HEK293T (cell line): ENCODE data around the gene PRKCB.

Experiments
- CTCF ChIA-PET: fragments of 350-600 bp; formaldehyde crosslinking; extraction: SDS; loops from one replicate; lab custom pipeline; 2021; ENCODE audit warnings: antibody characterized with exemption, inconsistent platforms; lab: Yijun Ruan, JAX
- POLR2A ChIA-PET: fragments of 350-600 bp; formaldehyde crosslinking; extraction: SDS; loops from one replicate; lab custom pipeline; 2020; ENCODE audit warnings: antibody characterized with exemption, inconsistent platforms; lab: Yijun Ruan, JAX
- DNase-seq: peaks from one replicate; pipeline ENCODE4 v3.0.0; 2012; ENCODE audit warnings: mixed read lengths; ENCODE audit errors: extremely low spot score
- ARNT ChIP-seq: fragments of 450-650 bp; IDR thresholded peaks from 2 replicates; pipeline ENCODE4 v1.6.1; 2017; ENCODE audit warnings: mild to moderate bottlenecking
- BHLHE40 ChIP-seq: fragments of 450-650 bp; IDR thresholded peaks from 2 replicates; pipeline ENCODE4 v1.6.1; 2016; ENCODE audit warnings: mild to moderate bottlenecking, moderate library complexity, borderline replicate concordance
- CTBP1 ChIP-seq: fragments of 450-650 bp; IDR thresholded peaks from 2 replicates; pipeline ENCODE4 v1.6.1; 2016; ENCODE audit warnings: borderline replicate concordance
- ELF4 ChIP-seq: fragments of 450-650 bp; IDR thresholded peaks from 2 replicates; pipeline ENCODE4 v1.6.1; 2017; ENCODE audit warnings: antibody characterized with exemption
- FOXA1 ChIP-seq: fragments of 450-650 bp; IDR thresholded peaks from 2 replicates; pipeline ENCODE4 v1.6.1; 2016; ENCODE audit warnings: mild to moderate bottlenecking
- FOXK2 ChIP-seq: fragments of 450-650 bp; IDR thresholded peaks from 2 replicates; pipeline ENCODE4 v1.6.1; 2016; ENCODE audit warnings: mild to moderate bottlenecking
- FOXM1 ChIP-seq: fragments of 450-650 bp; IDR thresholded peaks from 2 replicates; pipeline ENCODE4 v1.6.1; 2017; ENCODE audit warnings: mild to moderate bottlenecking, borderline replicate concordance
- HDGF ChIP-seq: fragments of 450-650 bp; IDR thresholded peaks from 2 replicates; pipeline ENCODE4 v1.6.1; 2017; ENCODE audit warnings: antibody characterized with exemption, borderline replicate concordance
- L3MBTL2 ChIP-seq: fragments of 450-650 bp; conservative IDR thresholded peaks from 2 replicates; pipeline ENCODE4 v1.6.1; 2016; ENCODE audit warnings: mild to moderate bottlenecking
- LEF1 ChIP-seq: fragments of 450-650 bp; IDR thresholded peaks from 2 replicates; pipeline ENCODE4 v1.6.1; 2017; ENCODE audit warnings: mild to moderate bottlenecking, borderline replicate concordance
- NFRKB ChIP-seq: fragments of 450-650 bp; IDR thresholded peaks from 2 replicates; pipeline ENCODE4 v1.6.1; 2016; ENCODE audit warnings: mild to moderate bottlenecking, moderate library complexity
- PKNOX1 ChIP-seq: fragments of 450-650 bp; IDR thresholded peaks from 2 replicates; pipeline ENCODE4 v1.6.1; 2016
- SP1 ChIP-seq: fragments of 450-650 bp; IDR thresholded peaks from 2 replicates; pipeline ENCODE4 v1.6.1; 2017
- SUZ12 ChIP-seq: fragments of 450-650 bp; IDR thresholded peaks from 2 replicates; pipeline ENCODE4 v1.6.1; 2016; ENCODE audit warnings: mild to moderate bottlenecking
- TARDBP ChIP-seq: fragments of 450-650 bp; IDR thresholded peaks from 2 replicates; pipeline ENCODE4 v1.6.1; 2016
- ZNF384 ChIP-seq: fragments of 450-650 bp; IDR thresholded peaks from 2 replicates; pipeline ENCODE4 v1.6.1; 2016

The PRKCB gene

GRCh38 chr16:24113115-24113745 is 277.4 kb downstream of the PRKCB start:
- CTCF ChIA-PET, result no interaction called here
- TF ChIP-seq CTBP1 (no peak), L3MBTL2 (no peak), PKNOX1 (no peak), FOXM1 (no peak), SP1 (no peak), ARNT (no peak), NFRKB (no peak), SUZ12 (no peak)
- POLR2A ChIA-PET, result no interaction called here
- no peak for DNase-seq

- POLR2A ChIA-PET, result no interaction called here
- TF ChIP-seq SUZ12, result no peak
- TF ChIP-seq FOXK2, result no peak
- no peak for TF ChIP-seq FOXM1
- no peak for TF ChIP-seq BHLHE40
- no peak for TF ChIP-seq ARNT
- TF ChIP-seq HDGF, result no peak
- TF ChIP-seq SP1, result no peak
- no peak for TF ChIP-seq CTBP1
- TF ChIP-seq PKNOX1, result no peak
- no peak for TF ChIP-seq TARDBP
- no peak for TF ChIP-seq NFRKB
- TF ChIP-seq FOXA1, result no peak
These were observed 279.1 kb downstream of the PRKCB start for GRCh38 chr16:24114876-24115275.

GRCh38 chr16:24116046-24116776 is 280.4 kb downstream of the PRKCB start:
- ChIA-PET POLR2A (no interaction called here), CTCF (no interaction called here)
- DNase-seq, result no peak
- no peak for TF ChIP-seq SUZ12
- TF ChIP-seq FOXK2, result no peak
- no peak for TF ChIP-seq SP1
- TF ChIP-seq HDGF, result no peak
- no peak for TF ChIP-seq CTBP1
- TF ChIP-seq ARNT, result no peak
- no peak for TF ChIP-seq PKNOX1
- no peak for TF ChIP-seq FOXA1
- no peak for TF ChIP-seq L3MBTL2
- TF ChIP-seq NFRKB, result no peak

More at GRCh38 chr16:24114876-24115275, 279.1 kb downstream of the PRKCB start:
- DNase-seq, result no peak
- CTCF ChIA-PET, result no interaction called here

GRCh38 chr16:24116989-24117388 is 281.2 kb downstream of the PRKCB start:
- ChIA-PET CTCF (interaction anchor here (0.6 kb wide), 1 partner anchor 17 kb away, joined by 3 read pairs; no protein-coding TSS in a partner anchor), POLR2A (no interaction called here)
- TF ChIP-seq FOXM1 (no peak), SUZ12 (no peak), SP1 (no peak), PKNOX1 (no peak), ZNF384 (no peak), BHLHE40 (no peak), ELF4 (no peak), CTBP1 (no peak), HDGF (no peak), LEF1 (no peak), FOXK2 (no peak), ARNT (no peak), TARDBP (no peak), L3MBTL2 (no peak)
- DNase-seq, result no peak

- POLR2A ChIA-PET, result no interaction called here
- CTCF ChIA-PET, result interaction anchor here (0.6 kb wide), 1 partner anchor 17 kb away, joined by 3 read pairs; no protein-coding TSS in a partner anchor
- TF ChIP-seq HDGF (no peak), FOXK2 (no peak), ELF4 (no peak), BHLHE40 (no peak), LEF1 (no peak), ZNF384 (no peak), NFRKB (no peak), TARDBP (no peak), CTBP1 (no peak), PKNOX1 (no peak), ARNT (no peak), SUZ12 (no peak)
- no peak for DNase-seq
These were observed 281.9 kb downstream of the PRKCB start for GRCh38 chr16:24117680-24118079.
